ENCODE measurements around the gene RPS6KA6.
"Not testable (repeated sequence)": the region's sequence is repeated elsewhere in the genome, so short reads cannot be mapped to it uniquely, and the experiment has no call there.

Gene RPS6KA6

GRCh38 chrX:84165711-84166110 is 22.3 kb downstream of the RPS6KA6 start:
- in situ Hi-C loops (cut with MboI; ENCODE audit: low sequenced_read_pairs), result no loop called here

GRCh38 chrX:84162401-84162800 is 25.6 kb downstream of the RPS6KA6 start:
- in situ Hi-C loops (cut with MboI; ENCODE audit: low sequenced_read_pairs), result no loop called here

DNA sequence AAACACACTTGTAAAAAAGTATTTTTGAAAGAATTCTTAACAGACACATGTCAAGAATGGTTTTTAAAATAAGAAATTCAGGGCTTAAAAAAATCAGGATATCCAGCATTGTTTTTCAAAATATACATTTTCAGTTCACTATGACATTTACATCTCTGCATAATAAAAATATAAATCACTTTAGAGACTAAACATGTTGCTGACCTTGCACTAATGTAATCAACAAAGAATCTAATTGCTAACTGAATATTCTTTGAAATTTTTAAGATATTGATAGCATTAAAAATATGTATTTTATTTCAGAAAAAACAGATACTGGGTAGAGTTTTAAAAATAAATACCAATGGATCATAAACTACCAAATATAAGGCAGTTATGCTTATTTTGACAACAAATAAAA is 26.4 kb downstream of the RPS6KA6 start:
- in situ Hi-C loops (cut with MboI; ENCODE audit: low sequenced_read_pairs), result no loop called here

GRCh38 chrX:84160736-84161135 is 27.3 kb downstream of the RPS6KA6 start:
- in situ Hi-C loops (cut with MboI; ENCODE audit: low sequenced_read_pairs), result no loop called here

- in situ Hi-C loops (cut with MboI; ENCODE audit: low sequenced_read_pairs), result no loop called here
These were observed 31.2 kb downstream of the RPS6KA6 start for GRCh38 chrX:84156821-84157220.

- in situ Hi-C loops (cut with MboI; ENCODE audit: low sequenced_read_pairs), result no loop called here
These were observed 32.1 kb downstream of the RPS6KA6 start for GRCh38 chrX:84155938-84156337.

- in situ Hi-C loops (cut with MboI; ENCODE audit: low sequenced_read_pairs), result no loop called here
These were observed 34.5 kb downstream of the RPS6KA6 start for GRCh38 chrX:84153538-84153937.

DNA sequence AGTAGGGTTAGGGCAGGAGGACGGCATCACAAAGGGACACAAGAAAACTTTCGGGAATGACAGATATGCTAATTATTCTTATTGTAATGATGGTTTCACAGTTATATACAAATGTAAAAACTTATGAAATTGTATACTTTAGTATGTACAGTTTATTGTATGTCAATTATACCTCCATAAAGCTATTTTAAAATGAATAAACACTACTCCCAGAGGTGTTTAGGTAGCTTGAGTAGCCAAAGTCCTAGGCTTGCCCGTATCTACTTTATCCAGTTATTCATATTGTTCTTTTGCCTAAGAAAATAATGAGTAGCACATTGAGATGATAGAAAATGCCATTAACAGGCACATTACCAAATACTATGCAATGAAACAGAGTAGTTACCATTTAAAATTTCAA is 43.0 kb downstream of the RPS6KA6 start:
- in situ Hi-C loops (cut with MboI; ENCODE audit: low sequenced_read_pairs), result no loop called here

GRCh38 chrX:84144281-84144680 is 43.7 kb downstream of the RPS6KA6 start:
- in situ Hi-C loops (cut with MboI; ENCODE audit: low sequenced_read_pairs), result no loop called here

GRCh38 chrX:84133023-84133422 is 55.0 kb downstream of the RPS6KA6 start:
- in situ Hi-C loops (cut with MboI; ENCODE audit: low sequenced_read_pairs), result no loop called here

DNA sequence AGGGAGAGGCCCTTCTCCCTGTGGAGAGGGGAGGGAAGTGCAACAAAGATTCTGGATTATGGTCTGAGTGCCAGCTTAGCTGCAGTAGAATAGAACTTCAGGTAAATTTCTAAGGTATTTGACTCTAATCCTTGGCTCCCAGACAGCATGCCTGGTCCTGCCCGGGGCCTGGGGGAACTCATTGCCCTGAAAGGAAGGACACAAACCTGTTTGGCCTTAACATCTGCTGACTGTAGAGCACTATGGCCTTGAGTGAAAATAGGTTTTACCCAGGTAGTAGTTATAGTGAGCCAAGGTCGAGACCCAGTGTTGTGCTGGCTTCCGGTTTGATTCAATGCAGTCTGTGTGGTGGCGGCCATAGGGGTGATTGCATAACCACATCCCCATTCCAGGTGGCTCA is 64.4 kb downstream of the RPS6KA6 start:
- in situ Hi-C loops (cut with MboI; ENCODE audit: low sequenced_read_pairs), result no loop called here

- in situ Hi-C loops (cut with MboI; ENCODE audit: low sequenced_read_pairs), result no loop called here
These were observed 69.2 kb downstream of the RPS6KA6 start for GRCh38 chrX:84118769-84119168.

DNA sequence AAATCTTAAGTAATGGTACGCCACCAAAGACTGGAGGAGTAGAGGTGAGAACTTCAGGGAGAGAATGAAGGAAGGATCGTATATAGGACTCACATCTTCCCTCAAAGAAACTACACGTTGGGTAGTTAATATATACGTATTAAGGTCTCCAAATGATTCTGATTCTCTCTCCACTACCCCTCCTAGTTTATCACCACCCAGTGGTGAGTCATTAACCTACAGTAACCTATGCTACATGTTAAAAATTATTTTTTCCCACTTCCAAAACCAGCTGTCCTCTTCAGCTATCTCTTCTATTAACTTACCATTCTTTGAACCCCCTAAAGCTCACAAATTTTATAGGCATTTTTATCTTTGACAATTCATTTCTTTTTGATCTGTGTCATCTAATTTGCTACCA is 69.7 kb downstream of the RPS6KA6 start:
- in situ Hi-C loops (cut with MboI; ENCODE audit: low sequenced_read_pairs), result no loop called here

DNA sequence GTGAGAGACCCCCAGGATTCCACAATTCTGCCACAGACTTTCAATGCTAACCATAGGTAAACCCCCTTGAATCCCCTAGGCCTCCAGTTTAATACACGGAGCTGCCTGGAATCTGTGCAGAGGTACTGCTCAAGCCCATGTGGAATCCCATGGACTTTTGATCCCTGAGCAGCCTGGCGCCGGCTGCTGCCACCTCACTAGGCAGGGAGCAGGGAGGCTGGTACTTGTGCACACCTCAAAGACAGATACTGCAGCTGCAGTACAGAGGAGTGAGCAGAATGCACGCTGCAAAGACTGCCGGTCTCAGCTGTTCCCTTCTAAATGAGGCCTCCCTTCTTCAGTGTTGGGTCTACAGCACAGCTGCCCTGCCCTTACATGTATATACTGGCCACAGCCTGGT is 79.4 kb downstream of the RPS6KA6 start:
- in situ Hi-C loops (cut with MboI; ENCODE audit: low sequenced_read_pairs), result no loop called here

- in situ Hi-C loops (cut with MboI; ENCODE audit: low sequenced_read_pairs), result no loop called here
These were observed 88.9 kb downstream of the RPS6KA6 start for GRCh38 chrX:84099120-84099519.

GRCh38 chrX:84079479-84080197 is 108.4 kb downstream of the RPS6KA6 start:
- in situ Hi-C loops (cut with MboI; ENCODE audit: low sequenced_read_pairs), result not testable (repeated sequence)

DNA sequence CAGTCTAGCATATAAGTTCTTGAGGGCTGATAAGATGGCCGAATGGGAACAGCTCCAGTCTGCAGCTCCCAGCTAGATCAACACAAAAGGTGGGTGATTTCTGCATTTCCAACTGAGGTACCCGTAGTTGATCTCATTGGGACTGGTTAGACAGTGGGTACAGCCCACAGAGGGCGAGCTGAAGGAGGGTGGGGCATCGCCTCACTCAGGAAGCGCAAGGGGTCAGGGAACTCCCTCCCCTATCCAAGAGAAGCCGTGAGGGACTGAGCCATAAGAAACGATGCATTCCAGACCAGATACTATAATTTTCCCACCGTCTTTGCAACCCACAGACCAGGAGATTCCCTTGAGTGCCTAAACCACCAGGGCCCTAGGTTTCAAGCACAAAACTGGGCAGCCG is 109.0 kb downstream of the RPS6KA6 start:
- in situ Hi-C loops (cut with MboI; ENCODE audit: low sequenced_read_pairs), result no loop called here

GRCh38 chrX:84064814-84065213 is 123.2 kb downstream of the RPS6KA6 start:
- in situ Hi-C loops (cut with MboI; ENCODE audit: low sequenced_read_pairs), result no loop called here

GRCh38 chrX:84064164-84064563 is 123.8 kb downstream of the RPS6KA6 start:
- in situ Hi-C loops (cut with MboI; ENCODE audit: low sequenced_read_pairs), result no loop called here

DNA sequence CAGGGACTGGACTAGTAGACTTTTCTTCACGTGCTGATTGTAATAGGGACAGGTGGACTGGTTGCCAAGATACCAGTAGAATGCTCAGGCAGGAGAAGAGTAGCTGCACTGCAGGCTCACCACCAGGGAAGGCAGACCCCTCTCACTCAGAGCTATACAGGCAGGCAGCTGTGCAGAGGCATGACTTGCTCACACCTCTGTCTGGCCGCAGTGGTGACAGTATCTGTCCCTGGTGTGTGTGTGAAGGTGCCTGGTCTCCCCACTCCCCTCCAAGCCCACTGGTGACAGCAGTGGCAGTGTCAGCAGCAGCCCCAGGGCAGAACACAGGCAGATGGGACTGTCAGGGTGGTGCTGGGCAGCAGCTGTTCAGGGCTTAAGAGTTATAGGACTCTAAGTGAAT is 140.7 kb downstream of the RPS6KA6 start:
- in situ Hi-C loops (cut with MboI; ENCODE audit: low sequenced_read_pairs), result no loop called here

- in situ Hi-C loops (cut with MboI; ENCODE audit: low sequenced_read_pairs), result no loop called here
These were observed 141.5 kb downstream of the RPS6KA6 start for GRCh38 chrX:84046403-84046984.

GRCh38 chrX:84044051-84044450 is 143.9 kb downstream of the RPS6KA6 start:
- in situ Hi-C loops (cut with MboI; ENCODE audit: low sequenced_read_pairs), result no loop called here

All from HL-60/S4 treated with retinoic acid at 250 ng/mL for 4 days and 3 days (cell line).